Cardiac fibroblast (primary cell): ENCODE measurements around the gene HDGF.

Source experiments
- DNase-seq, 2 donors: peaks; one replicate each; pipeline versions ENCODE4 v3.0.0 to v3.0.0-alpha.2; 2010; ENCODE audit warnings: low read depth in 2 of 2
- H3K4me3 ChIP-seq, 2 donors: replicated peaks in 1 of 2; 1 replicate in 1 of 2; 2 replicates in 1 of 2; pipeline ENCODE4 v1.5.1; 2011; ENCODE audit warnings: low read depth in 2 of 2, low read length in 2 of 2, mild to moderate bottlenecking in 2 of 2, moderate library complexity in 1 of 2
- CTCF ChIP-seq: IDR thresholded peaks from one replicate; pipeline ENCODE4 v1.5.1; 2011; ENCODE audit warnings: low read depth, mild to moderate bottlenecking, low read length, inconsistent platforms

The HDGF gene

GRCh38 chr1:156746406-156746727 is 5.1 kb downstream of the HDGF start:
- H3K4me3 ChIP-seq: peak overlapping the region; percentile 6 to 54
- TF ChIP-seq CTCF: no peak
- DNase-seq: no peak

- no peak for TF ChIP-seq CTCF
Observed at GRCh38 chr1:156745881-156746280, 5.6 kb downstream of the HDGF start.

GRCh38 chr1:156744786-156745419 is 6.6 kb downstream of the HDGF start:
- DNase-seq: no peak
- TF ChIP-seq CTCF: no peak
- H3K4me3 ChIP-seq: no peak overlapping the region

More at GRCh38 chr1:156745881-156746280, 5.6 kb downstream of the HDGF start:
- H3K4me3 ChIP-seq: no peak overlapping the region
- DNase-seq: no peak

- no peak for DNase-seq
- no peak for TF ChIP-seq CTCF
Observed at GRCh38 chr1:156744344-156744743, 7.1 kb downstream of the HDGF start.

GRCh38 chr1:156743367-156744302 is 7.8 kb downstream of the HDGF start:
- DNase-seq: no peak

More at GRCh38 chr1:156744344-156744743, 7.1 kb downstream of the HDGF start:
- H3K4me3 ChIP-seq: no peak overlapping the region

GRCh38 chr1:156742801-156743200 is 8.7 kb downstream of the HDGF start:
- no peak overlapping the region for H3K4me3 ChIP-seq
- TF ChIP-seq CTCF: no peak
- no peak for DNase-seq

More at GRCh38 chr1:156743367-156744302, 7.8 kb downstream of the HDGF start:
- no peak for TF ChIP-seq CTCF
- no peak overlapping the region for H3K4me3 ChIP-seq
